Measurements from ENCODE around the gene C11orf24. TPM values are rescaled to one million over a fixed set of nuclear protein-coding genes. Genes with fewer than 3 reads are reported as not detected.

Gene C11orf24
- total and polyA plus RNA-seq, 9 of the 15 experiments (the other 6 are each of a cell fraction or from before 2014, with no cell fraction given), result 2.0 to 65.2 (median 32.5) TPM

- TF ChIP-seq RCOR1 (IDR thresholded peaks at IDR 0.05; ENCODE audit: borderline replicate concordance in 1 of 2, low read depth in 2 of 2, low read length in 2 of 2) (peak in 1 of 2 experiments; percentile 43; a peak in 2 of 4 replicates), BCOR (IDR thresholded peaks at IDR 0.05) (peak; percentile 13; the same call in 1 of the 2 replicates), ZNF511 (CRISPR knock-in tag; IDR thresholded peaks at IDR 0.05) (0 out of 2 replicates have a peak, but pooled peaks have one; percentile 8), TCF3 (CRISPR knock-in tag; IDR thresholded peaks at IDR 0.05) (peak; percentile 55), YBX1 (IDR thresholded peaks at IDR 0.05) (no peak), JUND (IDR thresholded peaks at IDR 0.05; ENCODE audit: borderline replicate concordance, low read depth, low read length) (0 out of 2 replicates have a peak, but pooled peaks have one; percentile 13), JUND (tag; IDR thresholded peaks at IDR 0.05; ENCODE audit: borderline replicate concordance, low read depth, low read length) (no peak), KLF16 (IDR thresholded peaks at IDR 0.05) (0 out of 2 replicates have a peak, but pooled peaks have one; percentile 14), ZBTB7A (IDR thresholded peaks at IDR 0.05; ENCODE audit: borderline replicate concordance, control insufficient read depth, low read depth, low read length) (0 out of 2 replicates have a peak, but pooled peaks have one; percentile 19), SMAD2 (IDR thresholded peaks at IDR 0.05; ENCODE audit: low read depth, low read length) (no peak), FOXK2 (conservative IDR thresholded peaks at IDR 0.05 in 1 of 2, IDR thresholded peaks at IDR 0.05 in 1 of 2; ENCODE audit: low read depth in 2 of 2) (peak; percentile 84 to 87), PML (IDR thresholded peaks at IDR 0.05; ENCODE audit: low read length) (0 out of 2 replicates have a peak, but pooled peaks have one; percentile 30), EWSR1 (IDR thresholded peaks at IDR 0.05; ENCODE audit: borderline replicate concordance, low read depth, partially characterized antibody) (no peak), HOXB6 (CRISPR knock-in tag; IDR thresholded peaks at IDR 0.05; ENCODE audit: borderline replicate concordance) (no peak), TAL1 (IDR thresholded peaks at IDR 0.05) (peak; percentile 61; the same call in 1 of the 2 replicates), MIER1 (IDR thresholded peaks at IDR 0.05; ENCODE audit: low read depth) (no peak), ATF7 (IDR thresholded peaks at IDR 0.05) (no peak), EP400 (IDR thresholded peaks at IDR 0.05) (0 out of 2 replicates have a peak, but pooled peaks have one; percentile 28), CBFA2T3 (IDR thresholded peaks at IDR 0.05) (peak; percentile 75), TEAD4 (IDR thresholded peaks at IDR 0.05; ENCODE audit: low read length) (peak; percentile 43; the same call in 1 of the 2 replicates), TEAD4 (CRISPR knock-in tag; IDR thresholded peaks at IDR 0.05; ENCODE audit: borderline replicate concordance) (no peak), ZNF431 (CRISPR knock-in tag; IDR thresholded peaks at IDR 0.05) (no peak), FOXP1 (CRISPR knock-in tag; IDR thresholded peaks at IDR 0.05) (0 out of 2 replicates have a peak, but pooled peaks have one; percentile 61), L3MBTL2 (IDR thresholded peaks at IDR 0.05) (no peak), TFAP4 (CRISPR knock-in tag; IDR thresholded peaks at IDR 0.05; ENCODE audit: borderline replicate concordance) (peak; percentile 79), ETS1 (conservative IDR thresholded peaks at IDR 0.05; ENCODE audit: control insufficient read depth, low read depth, low read length) (no peak)
- TF ChIP-seq, protein P1, sequence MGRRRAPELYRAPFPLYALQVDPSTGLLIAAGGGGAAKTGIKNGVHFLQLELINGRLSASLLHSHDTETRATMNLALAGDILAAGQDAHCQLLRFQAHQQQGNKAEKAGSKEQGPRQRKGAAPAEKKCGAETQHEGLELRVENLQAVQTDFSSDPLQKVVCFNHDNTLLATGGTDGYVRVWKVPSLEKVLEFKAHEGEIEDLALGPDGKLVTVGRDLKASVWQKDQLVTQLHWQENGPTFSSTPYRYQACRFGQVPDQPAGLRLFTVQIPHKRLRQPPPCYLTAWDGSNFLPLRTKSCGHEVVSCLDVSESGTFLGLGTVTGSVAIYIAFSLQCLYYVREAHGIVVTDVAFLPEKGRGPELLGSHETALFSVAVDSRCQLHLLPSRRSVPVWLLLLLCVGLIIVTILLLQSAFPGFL (CRISPR knock-in tag; IDR thresholded peaks at IDR 0.05), result no peak
Measured at GRCh38 chr11:68313574-68314202, 41.9 kb upstream of the C11orf24 start (continued).
